Heart left ventricle (tissue), 13 donors: ENCODE measurements around the gene LCE3B.

Experiments used
- CTCF ChIP-seq, 12 donors: fragments of 200-600 bp; sonication (generic) in 4 of 12; IDR thresholded peaks; one replicate each; pipeline versions ENCODE4 v1.5.0 to v1.8.0; 2018 to 2022; ENCODE audit warnings: antibody characterized with exemption in 12 of 12, mild to moderate bottlenecking in 5 of 12
- POLR2A ChIP-seq, 2 donors: fragments of 450-650 bp; IDR thresholded peaks; one replicate each; pipeline ENCODE4 v1.6.1; 2017; ENCODE audit warnings: antibody characterized with exemption in 2 of 2, mild to moderate bottlenecking in 2 of 2, moderate library complexity in 2 of 2
- donor health status: ischemic (EF 13 %, LVEDD 7.1; RV severe dilation, severe dysfunction).
- donor health status: DM: no; HTN: yes; CAD: no.
- donor health status: DM: no; HTN: no; CAD: no.
- donor health status: ischemic (EF 25% LVEDD 6.9; RV normal size, moderate dysfunction).
- donor health status: ischemic (EF 25% LVEDD 5.7; RV mildly dilated, moderate dysfunction).
- donor health status: ischemic (EF 35%, LVEDD 5.7; RV mildly dilated, moderate dysfunction).
- donor health status: nonischemic (EF 11% LVEDD 7.7; RV severe dilation, severe dysfunction).
- donor health status: DM: yes; HTN: yes; CAD: no.
- donor health status: PGD.
- donor health status: ischemic (EF 29% LVEDD 5.4; RV normal size, mild dysfunction).
- donor health status: nonischemic (EF 23%, LVEDD 6.1; RV moderate dilation, normal function).

DNA sequence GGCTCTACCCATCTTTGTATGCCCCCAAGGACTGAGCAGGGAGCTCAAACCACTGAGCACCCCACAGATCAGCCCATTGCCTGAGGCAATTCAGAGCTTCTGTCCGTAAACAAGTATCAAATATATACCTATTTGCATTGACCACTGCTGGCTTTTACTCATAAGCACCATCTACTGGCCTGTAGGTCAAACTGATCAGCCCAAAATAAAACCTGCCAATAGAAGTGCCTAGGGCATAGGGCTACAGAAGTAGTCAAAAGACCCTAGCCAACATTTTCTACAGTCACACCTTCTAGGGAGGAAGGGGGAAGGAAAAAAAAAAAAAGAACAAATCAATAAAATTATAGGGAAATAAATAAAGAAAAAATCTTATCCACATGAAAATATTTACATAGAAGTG is 28.0 kb upstream of the LCE3B start:
- TF ChIP-seq POLR2A (IDR thresholded peaks at IDR 0.05): no peak
- TF ChIP-seq CTCF (IDR thresholded peaks at IDR 0.05): no peak
